HG03460 (cell line): ENCODE measurements around the gene GPER1.

Experiments
- ATAC-seq: cut with Tn5 transposase; IDR thresholded peaks from one replicate; pipeline ENCODE4 v1.9.1; 2021; ENCODE audit not compliant: unreplicated experiment

Gene GPER1

GRCh38 chr7:1053816-1054370 is 34.0 kb upstream of the GPER1 start:
- no peak for ATAC-seq

- no peak for ATAC-seq
Observed at GRCh38 chr7:1054438-1054837, 33.5 kb upstream of the GPER1 start.

DNA sequence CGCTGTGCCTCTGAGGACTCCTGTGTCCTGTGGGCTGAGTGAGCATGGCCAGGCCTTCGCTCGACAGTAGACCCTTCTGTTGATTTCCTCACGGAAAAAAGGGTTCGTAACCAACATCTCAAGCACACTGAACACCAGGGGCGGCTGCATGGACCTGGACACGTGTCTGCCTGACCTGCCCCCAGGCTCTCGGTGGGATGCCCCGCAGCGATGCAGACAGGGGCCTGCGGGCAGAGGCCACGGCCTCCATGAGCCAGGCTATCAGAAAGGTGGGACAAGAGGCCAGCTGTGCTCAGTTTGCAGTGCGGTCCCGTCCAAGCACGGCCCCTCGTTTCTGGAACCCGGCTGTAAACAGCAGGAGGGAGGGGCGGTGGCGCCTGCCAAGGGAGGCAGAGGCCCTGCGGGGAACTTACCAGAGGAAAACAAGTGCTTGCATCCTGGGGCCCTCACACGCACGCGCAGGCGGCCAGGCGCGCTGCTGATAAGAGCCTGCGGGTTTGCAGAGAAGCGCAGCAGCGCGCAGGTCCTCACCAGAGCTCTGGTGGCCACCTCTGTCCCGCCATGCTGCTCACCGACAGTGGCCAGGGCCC is 33.0 kb upstream of the GPER1 start:
- no peak for ATAC-seq

DNA sequence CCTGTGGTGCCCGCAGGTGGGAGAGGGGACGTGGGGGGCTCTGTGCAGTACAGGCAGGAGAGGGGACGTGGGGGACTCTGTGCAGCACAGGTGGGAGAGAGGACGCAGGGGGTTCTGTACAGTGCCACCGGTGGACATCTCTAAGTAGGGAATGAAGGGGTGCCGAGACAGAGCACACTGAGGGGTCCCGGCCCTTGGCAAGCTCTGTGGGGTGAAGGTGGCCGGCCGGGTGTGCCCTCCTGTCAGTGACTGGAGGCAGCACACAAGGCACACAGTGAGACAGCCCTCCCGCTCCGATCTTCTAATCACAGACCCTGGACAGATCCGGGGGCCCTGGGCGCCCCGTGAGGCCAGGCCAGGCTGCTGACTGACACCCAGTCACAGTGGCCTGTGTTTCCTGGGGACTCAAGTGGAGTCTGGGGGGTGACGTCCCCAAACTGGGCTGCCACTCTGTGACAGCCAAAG is 32.4 kb upstream of the GPER1 start:
- no peak for ATAC-seq

DNA sequence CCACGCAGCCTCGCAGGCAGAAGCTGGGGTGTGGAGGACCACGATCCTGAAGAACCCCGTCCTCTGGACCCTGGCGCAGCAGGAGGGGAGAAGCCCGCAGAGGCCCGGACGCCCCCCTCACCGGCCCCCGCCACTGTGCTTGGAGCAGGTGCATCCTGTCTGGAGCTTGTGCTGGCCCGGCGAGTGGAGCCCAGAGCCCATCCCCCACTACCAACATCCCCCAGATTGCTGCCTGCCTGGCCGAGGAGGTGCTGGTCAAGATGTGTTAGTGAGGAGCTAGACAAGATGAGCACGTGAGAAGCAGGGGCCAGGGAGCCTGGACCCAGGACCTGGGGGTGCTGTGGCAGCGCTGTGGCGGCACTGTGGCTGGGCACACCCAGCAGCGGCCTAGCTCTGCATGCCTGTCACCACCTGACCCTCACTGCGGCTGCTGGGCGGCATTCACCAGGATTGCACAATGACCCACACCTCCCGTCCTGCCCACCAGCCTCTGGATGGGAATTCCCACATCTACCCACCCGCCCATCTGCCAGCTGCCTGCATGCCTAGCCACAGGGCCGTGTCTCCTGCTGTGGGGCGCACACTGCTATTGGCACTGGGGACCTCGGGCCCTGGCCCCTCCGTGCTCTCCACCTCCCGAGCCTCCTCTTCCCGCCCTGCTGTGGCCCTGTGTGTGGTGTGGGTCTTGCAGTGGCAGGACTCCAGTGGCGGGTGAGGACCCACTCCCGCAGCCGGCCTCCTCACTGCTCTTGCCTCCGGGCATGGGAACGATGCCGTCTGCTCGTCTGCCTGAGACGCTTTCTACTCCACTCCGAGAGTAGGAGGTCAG is 31.7 kb upstream of the GPER1 start:
- ATAC-seq: no peak

DNA sequence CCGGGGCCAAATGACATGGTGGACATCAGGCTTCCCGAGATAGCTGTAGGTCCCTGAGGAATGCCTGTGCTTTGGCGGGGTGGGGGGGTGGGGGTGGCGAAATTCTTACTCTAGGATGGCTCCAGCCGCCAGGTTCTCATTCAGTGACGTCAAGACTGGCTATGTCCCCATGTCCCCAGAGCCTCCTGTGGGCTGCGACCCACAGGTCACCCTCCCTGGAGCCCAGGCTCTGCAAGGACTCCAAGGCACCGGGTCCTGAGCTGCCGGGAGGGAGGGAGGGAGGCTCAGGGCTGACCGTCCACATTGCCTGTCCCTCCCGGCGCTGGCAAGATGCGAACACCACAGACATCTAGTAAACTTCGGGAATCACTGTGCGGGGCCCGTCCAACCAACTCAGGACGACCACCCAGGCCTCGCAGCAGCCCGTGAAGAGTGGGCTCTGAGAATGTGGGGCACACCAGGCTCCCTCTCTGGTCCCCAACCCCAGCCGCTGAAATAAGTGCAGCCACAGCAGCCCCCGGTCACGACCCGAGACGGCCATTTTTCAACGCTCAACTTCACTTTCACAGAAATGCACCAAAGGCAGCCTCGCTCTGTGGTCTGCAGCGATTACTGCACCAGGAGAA is 31.0 kb upstream of the GPER1 start:
- ATAC-seq: no peak

- ATAC-seq: no peak
Observed at GRCh38 chr7:1057416-1058291, 30.3 kb upstream of the GPER1 start.

GRCh38 chr7:1058311-1058710 is 29.6 kb upstream of the GPER1 start:
- no peak for ATAC-seq

GRCh38 chr7:1058821-1059199 is 29.1 kb upstream of the GPER1 start:
- no peak for ATAC-seq

GRCh38 chr7:1059200-1060091 is 28.5 kb upstream of the GPER1 start:
- no peak for ATAC-seq

DNA sequence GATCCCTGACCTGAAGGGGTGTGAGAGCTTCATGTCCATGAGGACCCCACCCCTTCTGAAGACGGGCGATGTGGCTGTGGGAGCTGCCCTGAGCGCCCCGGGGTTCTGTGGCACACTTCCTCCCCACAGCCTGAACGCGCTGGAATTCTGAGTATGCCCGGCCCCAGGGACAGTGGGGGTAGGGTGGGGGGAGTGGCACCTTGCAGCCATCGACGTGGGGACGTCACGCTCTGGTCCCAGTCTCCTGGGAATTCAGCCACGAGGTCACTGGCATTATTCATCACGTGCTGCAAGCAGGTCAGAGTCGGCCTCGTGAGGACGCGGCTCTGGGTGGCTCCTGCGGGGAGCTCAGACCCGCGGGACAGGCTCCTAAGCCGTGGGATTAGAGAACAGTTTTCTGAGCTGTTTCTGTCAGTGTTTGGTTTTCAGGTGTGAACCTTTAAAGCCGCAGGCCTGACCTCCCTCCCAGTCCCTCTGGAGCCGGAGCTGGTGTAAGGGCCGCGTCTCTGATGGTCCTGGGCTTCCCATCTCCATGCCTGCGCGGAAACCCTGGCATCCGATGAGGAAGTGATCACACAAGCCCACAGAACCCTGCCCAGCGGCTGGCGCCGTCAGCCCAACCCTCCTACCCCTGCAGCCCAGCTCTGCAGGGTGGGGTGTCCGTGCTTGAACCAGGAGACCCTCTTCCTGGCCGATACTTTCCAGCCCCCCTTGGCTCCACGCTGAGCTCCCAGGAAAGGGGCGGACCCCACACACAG is 27.4 kb upstream of the GPER1 start:
- ATAC-seq: no peak

GRCh38 chr7:1061180-1061579 is 26.7 kb upstream of the GPER1 start:
- no peak for ATAC-seq

- peak; percentile 55 for ATAC-seq
Observed at GRCh38 chr7:1062296-1063294, 25.3 kb upstream of the GPER1 start.

DNA sequence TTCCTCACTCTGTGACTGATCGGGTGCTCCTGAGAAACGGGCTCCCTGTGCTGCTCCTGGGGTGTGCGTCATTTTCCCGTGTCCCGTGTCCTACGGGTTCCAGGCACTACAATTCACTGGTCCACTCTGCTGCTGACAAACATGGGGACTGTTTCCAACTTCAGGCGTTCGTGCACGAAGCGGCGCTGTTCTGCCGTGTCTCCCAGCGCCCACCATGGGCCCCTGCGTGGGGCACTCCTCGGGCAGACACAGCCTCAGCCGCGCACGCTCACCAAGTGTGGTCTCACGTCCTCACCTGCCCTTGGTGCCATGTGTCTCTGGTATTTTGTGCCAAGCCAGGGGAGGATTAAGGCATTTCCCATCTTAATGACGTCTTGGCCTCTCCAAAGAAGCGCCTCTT is 24.6 kb upstream of the GPER1 start:
- no peak for ATAC-seq

- no peak for ATAC-seq
Observed at GRCh38 chr7:1064581-1064980, 23.3 kb upstream of the GPER1 start.

GRCh38 chr7:1065263-1065584 is 22.7 kb upstream of the GPER1 start:
- no peak for ATAC-seq

DNA sequence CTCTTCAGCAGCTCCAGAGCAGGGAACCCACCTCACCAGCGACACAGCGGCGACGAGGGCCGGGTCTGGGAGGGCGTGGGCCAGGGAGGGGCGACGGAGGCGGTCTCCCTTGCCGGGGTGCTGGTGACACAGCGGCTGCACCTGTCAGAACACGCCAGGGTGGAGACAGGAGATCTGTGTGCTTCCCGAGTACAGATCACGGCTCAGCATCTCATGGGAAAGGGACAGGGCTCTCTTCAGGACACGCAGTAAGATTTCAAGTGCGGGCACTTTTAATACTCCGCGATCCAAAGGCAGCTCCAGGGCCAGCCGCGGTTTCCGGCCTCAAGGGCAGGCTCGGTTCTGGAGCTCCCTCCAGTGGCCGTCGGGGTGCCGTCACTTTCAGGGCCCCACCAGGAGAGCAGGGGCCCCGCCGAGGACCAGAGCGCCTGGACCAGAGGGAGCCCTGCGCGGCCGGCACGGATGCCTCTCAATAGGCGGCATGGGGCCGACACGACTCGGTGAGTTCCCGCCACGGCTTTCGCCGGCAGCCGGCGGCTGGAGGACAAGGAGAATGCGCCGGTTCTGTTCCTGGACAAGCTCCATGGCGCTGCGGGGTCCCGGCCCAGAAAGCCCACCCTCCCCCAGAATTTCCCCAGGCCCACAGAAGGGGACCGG is 22.2 kb upstream of the GPER1 start:
- peak; percentile 46 for ATAC-seq

GRCh38 chr7:1066242-1066588 is 21.7 kb upstream of the GPER1 start:
- no peak for ATAC-seq
